Fibroblast of the aortic adventitia (primary cell): ENCODE data around the gene LRIT2. TPM values are rescaled to one million over a fixed set of nuclear protein-coding genes. Genes with fewer than 3 reads are reported as not detected.
"Not testable (repeated sequence)": the region's sequence is repeated elsewhere in the genome, so short reads cannot be mapped to it uniquely, and the experiment has no call there.

ENCODE experiments used
- DNase-seq: peaks from one replicate; pipeline ENCODE4 v3.0.0-alpha.2; 2010; ENCODE audit warnings: low read depth
- H3K4me3 ChIP-seq: 2 replicates; pipeline ENCODE4 v1.5.1; 2011; ENCODE audit warnings: low read depth, mild to moderate bottlenecking, control low read depth, low read length, moderate library complexity
- CTCF ChIP-seq: IDR thresholded peaks from 2 replicates; pipeline ENCODE4 v1.5.1; 2011; ENCODE audit warnings: mild to moderate bottlenecking, low read length, control low read depth, inconsistent platforms; ENCODE audit not compliant: insufficient read depth
- total RNA-seq: library from RNA; depleted of rRNA; stranded (reverse); fragments of >200 nt; gene quantifications from 2 replicates; pipeline ENCODE4 v1.2.3, GENCODE V29; 2012; ENCODE audit warnings: low replicate concordance

Gene LRIT2
- total RNA-seq, 1 donor: not detected

DNA sequence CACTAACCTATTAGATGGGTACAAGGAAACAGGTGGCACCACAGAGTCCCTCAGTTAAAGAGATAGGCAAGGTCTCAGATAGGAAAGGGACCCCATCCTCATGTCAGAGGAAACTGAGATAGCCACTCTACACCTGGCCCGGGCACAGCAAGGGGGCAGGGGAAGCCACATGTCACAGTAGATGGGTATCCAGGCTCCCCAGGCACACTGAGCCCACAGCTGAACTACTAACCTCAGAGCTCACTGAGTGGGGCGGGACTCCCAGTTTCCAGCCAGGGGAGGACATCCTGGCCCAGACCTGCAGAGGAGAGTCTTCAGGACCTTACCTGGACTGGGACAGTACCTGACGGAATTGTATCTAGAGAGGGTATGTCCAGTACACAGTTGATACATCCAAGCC, 34.7 kb downstream of the LRIT2 start:
- no peak for DNase-seq
- TF ChIP-seq CTCF: no peak
- H3K4me3 ChIP-seq: no peak overlapping the region

GRCh38 chr10:84188815-84189214, 36.5 kb downstream of the LRIT2 start:
- H3K4me3 ChIP-seq: no peak overlapping the region
- no peak for DNase-seq
- no peak for TF ChIP-seq CTCF

- no peak for DNase-seq
- TF ChIP-seq CTCF: no peak
- no peak overlapping the region for H3K4me3 ChIP-seq
These were observed 39.7 kb downstream of the LRIT2 start for GRCh38 chr10:84185526-84186175.

DNA sequence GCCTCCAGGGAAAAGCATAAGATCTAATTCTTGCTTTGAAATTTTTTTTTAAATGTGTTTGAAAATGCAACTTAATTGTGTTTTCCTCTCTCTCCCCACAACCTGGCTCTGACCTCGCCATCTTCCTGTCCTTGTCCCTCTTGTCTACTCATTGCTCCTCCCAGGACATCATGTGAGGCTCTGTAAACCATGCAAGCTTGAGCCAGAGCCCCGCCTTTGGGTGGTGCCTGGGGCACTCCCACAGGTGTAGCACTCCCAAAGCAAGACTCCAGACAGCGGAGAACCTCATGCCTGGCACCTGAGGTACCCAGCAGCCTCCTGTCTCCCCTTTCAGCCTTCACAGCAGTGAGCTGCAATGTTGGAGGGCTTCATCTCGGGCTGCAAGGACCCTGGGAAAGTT, 40.8 kb downstream of the LRIT2 start:
- H3K4me3 ChIP-seq: no peak overlapping the region
- DNase-seq: no peak
- TF ChIP-seq CTCF: no peak

- TF ChIP-seq CTCF: no peak
- no peak for DNase-seq
- H3K4me3 ChIP-seq: no peak overlapping the region
These were observed 43.7 kb downstream of the LRIT2 start for GRCh38 chr10:84181631-84182030.

GRCh38 chr10:84180386-84180785, 45.0 kb downstream of the LRIT2 start:
- not testable (repeated sequence) for H3K4me3 ChIP-seq, DNase-seq

DNA sequence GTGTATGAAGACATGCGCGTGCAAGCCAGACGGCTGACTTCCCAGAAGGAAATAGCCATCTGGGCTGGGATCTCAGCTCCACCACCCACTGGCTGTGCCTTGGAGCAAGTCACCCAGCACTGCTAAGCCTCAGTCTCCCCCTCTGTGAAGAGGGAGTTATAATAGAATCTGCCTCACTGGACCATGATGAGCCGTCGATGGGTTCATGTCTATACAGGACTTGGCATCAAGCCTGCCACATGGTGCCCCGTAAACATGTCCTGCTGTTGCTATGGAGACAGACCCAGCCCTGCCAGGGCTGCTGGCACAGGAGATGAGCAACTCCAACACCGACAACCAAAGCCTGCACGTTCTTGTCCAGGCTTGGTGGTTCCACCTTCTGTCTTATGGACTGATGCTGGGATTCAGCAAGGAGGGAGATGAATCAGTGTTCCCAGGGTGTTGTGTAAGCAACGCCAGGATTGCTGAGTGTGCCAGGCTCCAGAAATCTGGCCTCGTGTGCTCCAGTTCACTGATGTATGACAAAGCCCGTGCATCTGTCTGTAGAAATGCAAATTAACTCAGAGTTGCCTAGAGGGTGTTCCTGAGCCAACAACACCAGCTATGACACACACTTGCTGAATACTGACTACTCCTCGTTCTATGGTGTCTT, 46.2 kb downstream of the LRIT2 start:
- DNase-seq: peak; percentile 22
- no peak for TF ChIP-seq CTCF
- no peak overlapping the region for H3K4me3 ChIP-seq
